Activated CD4-positive, alpha-beta T cell treated with anti-CD3 and anti-CD28 coated beads, Interleukin-2, amount 50 U/mL, for 4 hours (primary cell): ENCODE results near the gene RBMS3.
"Not testable (repeated sequence)": the region's sequence is repeated elsewhere in the genome, so short reads cannot be mapped to it uniquely, and the experiment has no call there.

ENCODE experiments used
- DNase-seq, 2 experiments: peaks; one replicate each; pipeline ENCODE4 v3.0.0-alpha.2; 2020

RBMS3 gene

DNA sequence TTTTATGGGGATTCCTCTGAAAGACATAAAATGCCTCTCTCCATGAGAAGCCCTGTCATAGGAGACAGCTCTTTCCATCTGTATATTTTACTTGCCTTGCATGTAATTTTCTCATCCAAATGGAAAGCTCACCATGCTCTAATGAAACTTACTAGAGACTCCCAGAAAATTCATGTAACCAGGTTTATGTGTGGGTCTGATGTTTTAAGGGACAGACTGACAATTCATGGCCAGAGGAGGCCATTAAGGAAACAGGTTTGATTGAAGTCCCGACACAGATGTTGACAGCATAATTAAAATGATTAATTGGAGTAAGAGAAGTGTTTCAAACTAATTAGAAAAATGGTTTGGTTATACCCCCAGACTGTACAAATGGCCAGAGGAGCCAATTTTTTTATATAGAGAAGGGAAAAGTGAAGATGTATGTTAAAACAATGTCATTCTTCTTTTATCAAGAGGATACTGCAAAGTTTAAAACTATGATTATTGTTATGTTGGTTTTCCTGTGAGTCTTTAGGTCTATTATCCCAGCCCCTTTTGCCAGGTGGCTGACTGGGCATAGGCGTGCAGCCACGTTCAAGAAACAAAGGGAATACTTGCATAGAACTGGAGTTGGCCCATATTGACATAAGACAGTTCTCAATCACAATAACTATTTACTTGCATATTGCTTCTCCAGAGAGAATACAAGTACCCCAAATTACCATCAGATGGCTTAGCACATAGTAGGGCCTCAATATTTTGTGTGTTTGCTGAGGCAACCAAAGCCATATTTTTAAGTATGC lies 64.8 kb downstream of the RBMS3 start:
- DNase-seq = no peak

DNA sequence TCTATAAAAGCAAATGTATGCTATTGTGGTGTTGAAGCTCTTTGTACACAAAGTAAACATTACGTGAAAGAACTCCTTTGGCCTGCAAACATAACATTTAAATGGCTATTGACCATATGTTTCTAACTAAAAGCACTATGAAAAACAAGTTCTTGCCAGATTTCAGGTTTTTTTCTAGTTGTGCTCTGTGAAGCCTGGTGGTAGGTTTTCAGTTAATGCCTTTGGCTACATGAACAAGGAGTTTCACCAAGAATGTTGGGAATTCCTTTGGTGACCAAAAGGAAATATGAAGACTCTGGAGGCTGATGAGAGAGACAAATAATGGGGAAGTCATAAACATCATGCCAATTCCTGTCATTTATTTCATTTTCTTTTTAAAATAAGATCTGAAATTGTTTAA lies 66.0 kb downstream of the RBMS3 start:
- no peak for DNase-seq

DNA sequence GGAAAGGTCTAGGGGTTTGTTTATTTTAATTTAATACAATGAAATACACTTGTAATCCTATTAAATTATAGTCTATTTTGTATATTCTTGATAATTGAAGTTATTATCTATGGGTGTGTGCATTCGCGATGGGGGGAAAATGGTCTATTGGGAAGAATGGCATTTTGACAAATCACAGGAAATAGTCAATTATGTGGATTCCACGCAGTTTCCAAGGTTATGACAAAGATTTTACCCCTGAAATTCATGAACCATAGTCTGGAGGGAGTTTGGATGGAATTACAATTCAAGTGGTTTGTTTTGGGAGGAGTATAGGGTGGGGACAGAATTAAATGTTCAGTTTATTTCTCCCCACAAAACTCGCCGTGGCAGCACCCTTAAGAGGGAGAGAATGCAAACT lies 66.5 kb downstream of the RBMS3 start:
- DNase-seq = no peak

DNA sequence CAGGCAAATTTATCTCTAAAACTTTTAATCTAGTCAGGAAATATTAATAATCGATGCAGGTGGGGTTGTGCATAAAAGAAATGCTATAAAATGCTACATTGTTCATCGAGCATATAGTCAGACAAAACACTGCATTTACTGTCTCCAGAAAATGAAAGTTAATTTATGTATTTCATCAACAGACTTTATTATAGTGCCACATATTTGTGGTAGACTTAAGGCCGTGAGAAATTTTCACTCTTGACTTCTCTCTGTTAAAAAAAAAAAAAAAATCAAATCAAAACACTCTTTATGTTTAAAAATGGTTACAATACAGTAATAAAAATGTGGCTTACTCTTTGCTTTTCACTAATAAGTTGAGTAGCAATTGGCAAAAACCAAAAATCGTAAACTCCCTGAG lies 67.4 kb downstream of the RBMS3 start:
- no peak for DNase-seq

DNA sequence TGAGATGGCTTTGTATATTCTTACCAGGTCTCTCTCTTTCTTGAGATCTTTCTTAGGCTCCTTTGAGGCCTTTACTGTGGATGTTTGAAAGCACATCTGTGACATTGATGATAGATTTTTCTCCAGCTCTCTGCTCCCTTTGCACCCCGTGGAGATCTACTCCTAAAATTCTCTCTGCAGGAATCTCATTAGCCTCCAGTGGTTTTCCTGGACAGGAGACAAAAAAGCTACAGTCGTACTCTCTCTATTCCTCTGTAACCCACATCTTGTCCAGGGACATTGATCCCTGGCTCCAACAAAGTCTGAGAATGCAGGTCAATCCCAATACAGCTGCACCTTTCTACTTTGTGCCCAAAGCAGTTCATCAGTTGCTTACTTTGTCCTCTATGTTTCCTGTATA lies 68.2 kb downstream of the RBMS3 start:
- no peak for DNase-seq

DNA sequence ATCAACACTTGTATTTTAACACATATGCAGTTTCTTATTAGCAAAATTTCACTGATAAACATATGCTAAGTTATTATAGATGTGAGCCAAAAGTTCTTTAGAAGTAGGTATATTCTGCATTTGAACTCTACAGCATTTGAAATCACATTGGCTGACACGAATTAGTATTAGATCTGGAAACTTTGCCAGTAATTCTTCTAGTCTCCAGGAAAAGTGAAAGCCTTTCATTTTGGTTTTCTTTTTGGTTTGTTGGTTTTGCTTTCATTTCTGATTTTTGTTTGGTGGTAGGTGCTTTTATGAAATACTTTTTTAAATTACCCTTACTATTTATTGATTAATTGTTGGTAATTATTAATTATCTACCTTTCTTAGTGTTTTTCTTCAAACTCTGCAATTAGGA lies 72.9 kb downstream of the RBMS3 start:
- no peak for DNase-seq

DNA sequence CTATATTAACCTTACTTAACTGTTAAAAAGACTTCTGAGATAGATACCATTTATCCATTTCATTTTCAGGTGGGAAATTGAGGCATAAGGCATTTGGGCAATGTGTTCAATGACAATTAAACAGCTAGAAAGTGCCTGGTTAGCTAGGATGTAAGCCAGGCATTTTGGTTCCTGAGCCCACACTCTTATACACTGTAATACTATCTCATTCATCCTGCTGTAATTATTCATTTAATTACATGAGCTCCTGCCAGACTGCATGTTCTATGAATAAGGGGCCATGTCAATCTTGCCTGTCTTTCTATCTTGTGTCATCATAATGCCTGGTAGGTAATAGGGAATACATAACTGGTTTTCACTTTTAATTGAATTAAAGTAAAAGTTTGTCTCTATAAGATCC lies 74.0 kb downstream of the RBMS3 start:
- DNase-seq = no peak

DNA sequence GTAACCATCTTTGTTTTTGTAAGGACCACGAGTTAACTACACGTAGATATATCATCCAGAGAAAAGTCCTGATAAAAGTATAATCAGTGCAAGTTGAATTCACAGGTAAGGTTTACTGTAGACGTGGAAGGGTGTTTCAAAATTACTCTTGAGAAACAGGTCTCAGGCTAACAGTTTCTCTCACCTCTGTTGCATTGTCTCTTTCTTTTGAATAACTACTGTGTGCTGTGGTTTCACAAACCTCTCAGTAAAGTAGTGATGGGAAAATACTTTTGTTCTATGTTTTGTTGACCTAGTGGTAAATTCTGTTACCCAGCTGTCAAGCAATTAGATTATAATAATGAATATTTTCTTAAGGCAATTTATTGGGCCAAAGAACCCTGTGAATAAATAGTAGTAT lies 75.2 kb downstream of the RBMS3 start:
- no peak for DNase-seq

DNA sequence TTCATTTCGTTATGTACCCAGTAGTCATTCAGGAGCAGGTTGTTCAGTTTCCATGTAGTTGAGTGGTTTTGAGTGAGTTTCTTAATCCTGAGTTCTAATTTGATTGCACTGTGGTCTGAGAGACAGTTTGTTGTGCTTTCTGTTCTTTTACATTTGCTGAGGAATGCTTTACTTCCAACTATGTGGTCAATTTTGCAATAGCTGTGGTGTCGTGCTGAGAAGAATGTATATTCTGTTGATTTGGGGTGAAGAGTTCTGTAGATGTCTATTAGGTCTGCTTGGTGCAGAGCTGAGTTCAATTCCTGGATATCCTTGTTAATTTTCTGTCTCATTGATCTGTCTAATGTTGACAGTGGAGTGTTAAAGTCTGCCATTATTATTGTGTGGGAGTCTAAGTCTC lies 79.4 kb downstream of the RBMS3 start:
- not testable (repeated sequence) for DNase-seq

DNA sequence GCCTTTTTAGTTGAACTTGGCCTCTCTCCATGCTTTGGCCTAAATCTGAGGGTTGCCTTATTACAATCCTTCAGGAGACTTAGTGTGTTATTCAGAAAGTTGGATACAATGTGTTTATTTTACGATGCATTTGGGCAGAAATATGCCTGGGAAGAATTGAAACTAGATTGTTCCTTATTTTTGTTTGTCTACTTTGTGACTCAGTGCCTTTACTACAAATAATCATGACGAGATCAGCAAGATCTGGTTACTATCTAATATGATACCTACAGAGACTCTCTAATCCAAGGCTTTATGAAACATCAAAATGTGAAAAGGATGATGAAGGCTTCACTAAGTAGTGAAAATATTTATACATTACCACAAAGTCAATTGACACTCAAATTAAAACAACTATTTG lies 82.2 kb downstream of the RBMS3 start:
- DNase-seq = no peak

DNA sequence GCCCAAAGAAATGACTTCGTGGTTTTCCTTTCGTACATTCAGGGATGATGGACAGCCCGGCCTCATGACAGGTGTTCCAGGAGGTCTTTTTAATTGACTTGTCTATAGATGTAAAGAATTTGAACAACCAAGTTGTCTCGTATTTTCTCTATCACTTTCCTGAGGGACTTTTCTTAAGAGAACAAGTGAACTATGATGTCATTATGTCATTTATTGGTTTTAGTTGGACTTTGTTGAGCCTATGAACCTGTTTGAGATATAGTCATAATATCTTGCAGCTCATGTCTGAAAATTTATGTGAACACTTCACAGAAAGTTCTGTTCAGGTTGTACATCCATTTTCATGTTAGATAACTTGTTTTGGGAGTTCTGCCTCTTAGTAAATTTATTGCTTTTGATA lies 89.2 kb downstream of the RBMS3 start:
- no peak for DNase-seq

DNA sequence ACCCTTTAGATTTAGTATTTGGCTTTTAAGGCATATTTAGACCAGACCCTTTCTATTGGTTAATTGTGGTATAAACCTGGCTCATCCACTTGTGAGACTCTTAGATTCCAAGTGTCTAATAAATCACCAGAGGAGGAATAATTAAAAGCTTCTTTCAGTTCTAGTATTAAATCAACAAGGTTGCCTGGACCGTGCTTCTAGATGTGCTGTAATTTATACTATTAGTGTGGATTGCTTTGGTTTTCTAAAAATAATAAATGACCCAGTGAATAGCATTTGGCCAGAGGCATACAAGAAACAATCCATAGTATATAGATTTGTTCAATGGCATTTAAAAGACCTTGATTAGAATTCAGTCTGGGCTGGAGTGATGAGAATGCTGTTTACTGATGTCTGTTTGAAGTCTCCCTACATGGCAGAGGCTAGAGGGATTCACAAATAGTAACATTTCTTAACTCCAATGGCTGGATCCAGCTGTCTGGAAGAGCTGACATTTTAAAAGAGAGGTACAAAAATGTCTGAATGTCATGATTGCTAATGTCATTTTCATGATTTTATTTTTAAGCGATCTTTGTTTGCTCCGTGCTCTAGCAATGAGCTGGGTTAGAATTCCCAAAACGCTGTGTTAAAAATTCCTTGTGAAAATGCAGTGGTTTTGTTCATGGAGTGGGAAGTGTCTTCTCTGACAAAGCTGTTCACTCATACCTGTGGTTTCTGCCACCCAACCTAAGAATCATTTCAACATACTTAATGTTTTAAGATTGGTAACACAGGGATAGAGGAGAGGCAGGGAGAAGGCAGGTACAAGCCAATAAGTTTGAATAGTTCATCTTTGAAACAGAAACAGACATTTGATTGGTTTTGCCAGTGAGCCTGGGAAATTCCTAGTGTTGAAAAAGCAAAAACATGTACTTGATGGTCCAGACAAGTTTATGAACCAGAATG lies 89.9 kb downstream of the RBMS3 start:
- DNase-seq = no peak

DNA sequence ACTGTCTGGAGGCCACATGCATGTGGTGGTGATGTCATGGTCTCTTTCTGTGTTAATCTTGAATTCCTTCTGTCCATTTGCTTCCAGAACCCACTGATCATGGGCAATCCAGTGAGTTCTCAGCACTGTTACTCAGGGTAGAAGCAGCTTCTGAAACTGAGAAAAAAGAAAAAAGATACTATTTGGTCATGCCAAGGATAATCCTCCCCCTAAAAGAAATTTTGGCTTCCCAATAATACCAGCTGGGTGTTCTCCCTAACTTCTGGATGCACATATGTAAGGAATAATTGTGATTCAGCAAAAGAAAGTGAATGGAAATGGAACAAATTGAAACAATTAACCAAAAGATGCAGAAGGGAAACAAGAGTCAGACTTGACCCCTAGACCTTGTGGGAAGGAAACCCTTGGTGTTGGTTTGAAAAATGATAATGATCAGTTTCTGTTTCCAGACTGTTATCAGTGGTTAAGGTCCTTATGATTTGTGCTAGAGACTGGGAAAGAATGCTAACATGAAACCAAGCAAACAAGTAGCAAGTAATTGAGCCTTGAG lies 92.3 kb downstream of the RBMS3 start:
- no peak for DNase-seq

DNA sequence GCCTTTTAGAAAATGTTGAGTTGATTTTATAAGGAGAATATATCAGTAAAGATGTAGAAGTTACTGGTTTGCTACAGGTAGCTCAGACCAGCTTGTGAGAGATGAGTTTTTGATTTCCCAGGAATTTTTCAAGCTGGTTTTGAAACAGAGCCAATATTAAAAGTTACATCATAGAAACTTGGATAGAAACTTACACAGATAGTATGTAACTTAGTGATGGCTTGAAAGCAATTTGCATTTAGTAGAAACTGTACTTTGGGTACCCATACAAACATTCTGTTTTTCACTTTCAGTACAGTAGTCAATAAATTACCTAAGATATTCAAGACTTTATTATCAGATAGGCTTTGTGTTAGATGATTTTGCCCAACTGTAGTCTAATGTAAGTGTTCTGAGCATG lies 93.4 kb downstream of the RBMS3 start:
- no peak for DNase-seq

DNA sequence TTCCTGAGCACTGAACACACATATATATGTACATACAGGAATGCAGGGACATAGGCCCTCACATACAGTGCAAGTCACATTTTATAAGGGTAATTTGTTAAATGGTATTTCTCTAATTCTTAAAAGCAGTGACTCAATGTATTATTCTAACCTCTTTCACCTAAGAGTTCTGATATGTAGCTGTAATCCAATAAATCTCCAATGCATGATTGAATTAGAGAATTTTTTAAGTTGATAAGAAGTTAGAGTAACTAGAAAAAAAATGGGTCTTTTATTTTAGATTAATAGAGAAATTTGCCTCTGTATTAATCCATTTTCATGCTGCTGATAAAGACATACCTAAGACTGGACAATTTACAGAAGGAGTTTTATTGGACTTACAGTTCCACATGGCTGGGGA lies 98.2 kb downstream of the RBMS3 start:
- no peak for DNase-seq

DNA sequence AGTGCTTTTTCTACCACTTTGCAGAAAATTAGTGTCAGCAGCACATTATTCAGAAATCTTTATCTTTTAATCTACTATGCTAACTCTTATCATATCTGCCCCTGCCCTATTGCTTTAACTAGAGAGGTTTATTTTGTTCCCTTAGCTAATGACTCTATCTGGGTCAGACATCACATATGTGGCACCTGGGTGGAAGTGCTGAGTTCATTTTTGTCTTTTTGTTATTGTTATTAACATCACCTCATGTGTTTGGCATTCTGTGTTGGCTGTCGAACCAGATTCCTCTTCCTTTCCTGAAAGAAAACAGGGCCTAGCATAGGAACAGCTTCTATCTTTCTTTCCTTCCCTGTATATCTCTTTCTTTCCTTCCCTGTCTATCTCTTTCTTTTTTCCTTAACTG lies 100.7 kb downstream of the RBMS3 start:
- DNase-seq = no peak

DNA sequence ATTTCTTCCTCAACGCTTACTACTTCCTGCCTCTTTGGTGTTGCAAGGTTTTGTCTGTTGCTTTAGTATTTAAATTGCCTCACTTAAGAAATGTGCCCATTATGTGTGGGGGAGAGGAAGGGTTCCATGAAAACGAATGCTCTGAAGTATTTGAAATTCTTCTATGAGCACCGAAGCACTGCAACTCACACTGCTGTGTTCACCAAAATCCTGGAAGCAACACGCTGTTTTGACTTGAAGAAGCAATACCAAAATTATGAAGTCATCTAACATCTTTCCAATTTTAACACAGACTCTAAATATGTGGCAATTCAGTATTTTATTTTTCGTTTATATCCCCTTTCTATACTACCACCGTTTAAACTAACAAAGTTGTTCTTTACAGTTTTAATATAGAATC lies 101.5 kb downstream of the RBMS3 start:
- DNase-seq = no peak

DNA sequence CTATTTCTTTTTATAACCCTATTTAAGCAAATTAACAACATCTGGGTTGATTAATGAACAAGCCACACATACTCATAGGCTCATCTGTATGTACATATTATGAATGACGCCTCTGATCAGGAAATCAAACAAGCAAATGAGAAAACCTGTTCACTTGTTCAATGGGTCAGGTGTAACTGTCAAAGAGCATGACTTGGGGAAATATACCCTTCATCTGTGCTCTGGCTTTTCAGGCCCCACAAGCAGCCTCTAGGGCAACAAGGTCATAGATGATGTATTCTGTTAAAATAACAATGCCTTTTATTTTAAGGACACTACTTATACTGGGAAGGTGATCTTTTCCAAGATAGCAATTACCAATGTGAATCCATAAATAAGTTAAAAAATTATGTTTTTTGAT lies 102.0 kb downstream of the RBMS3 start:
- DNase-seq = no peak

DNA sequence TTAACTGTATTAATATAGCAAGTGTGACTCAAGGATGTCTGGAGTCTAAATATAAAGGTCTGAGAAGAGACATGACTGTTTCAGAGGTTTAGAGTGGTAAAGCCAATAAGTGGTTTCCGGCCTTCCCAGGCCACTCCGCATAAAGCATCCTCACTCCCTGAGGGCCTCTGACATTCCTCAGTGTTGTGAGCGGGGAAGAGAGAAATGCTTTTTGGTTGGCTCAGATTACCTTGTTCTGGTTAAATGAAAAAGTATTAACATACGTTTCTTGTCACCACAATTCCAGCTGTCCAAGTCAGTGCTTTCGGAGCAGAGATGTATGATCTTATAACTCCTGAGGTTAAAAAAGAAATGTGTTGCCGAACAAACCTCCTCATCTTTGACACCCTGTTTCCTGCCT lies 103.8 kb downstream of the RBMS3 start:
- no peak for DNase-seq

DNA sequence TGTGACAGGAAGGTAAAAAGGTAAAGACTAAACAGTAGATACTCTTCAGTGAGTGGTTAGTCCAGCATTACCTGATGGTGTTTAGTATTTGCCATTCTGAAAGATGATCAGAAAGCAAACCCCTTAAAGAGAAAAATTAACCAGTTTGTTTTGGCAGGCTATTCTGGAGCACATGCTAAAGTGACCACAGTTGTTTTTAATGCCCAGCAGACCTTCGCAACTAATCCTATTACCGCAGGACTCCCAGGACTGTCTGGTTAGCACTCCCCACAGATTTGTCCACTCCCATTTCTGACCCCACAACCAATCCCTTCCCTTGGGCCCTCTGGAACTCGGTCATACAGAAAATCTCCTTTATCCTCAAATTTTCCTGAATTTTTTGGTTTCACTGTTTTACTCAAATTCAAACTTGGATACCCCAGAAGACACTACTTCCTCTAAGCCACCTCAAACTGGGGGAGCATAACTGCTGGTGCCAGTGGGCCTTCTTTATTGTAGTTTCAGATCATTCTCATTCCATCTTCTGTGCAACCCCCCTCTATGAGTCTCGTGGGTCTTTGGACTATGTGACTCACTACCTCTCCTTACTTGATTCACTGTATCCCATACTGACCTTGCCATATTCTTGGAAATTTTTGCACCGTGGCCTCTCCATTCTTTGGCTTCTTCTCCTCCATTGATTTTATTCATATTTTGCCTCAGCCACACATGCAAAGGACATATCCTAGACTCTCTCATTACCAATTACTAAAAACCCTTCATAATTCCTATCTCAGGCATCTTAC lies 104.4 kb downstream of the RBMS3 start:
- DNase-seq = no peak

DNA sequence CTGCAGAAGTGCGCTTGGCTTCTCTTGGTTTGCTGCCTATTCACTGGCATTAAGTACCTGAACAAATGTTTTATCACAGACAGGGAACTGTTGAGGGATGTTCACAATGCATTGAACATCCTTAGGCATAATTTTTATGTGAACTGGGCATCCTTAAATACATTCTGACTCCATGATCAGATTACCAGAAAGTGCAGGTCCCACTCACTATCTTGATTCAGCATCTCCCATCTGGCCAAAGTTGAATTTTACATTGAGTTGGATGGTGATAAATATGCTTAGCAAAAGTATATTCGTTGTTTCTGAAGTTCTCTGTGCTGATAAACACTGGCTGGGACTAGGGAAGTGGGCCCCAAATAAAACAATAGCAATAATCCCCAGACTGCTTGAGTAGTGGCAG lies 108.5 kb downstream of the RBMS3 start:
- DNase-seq = no peak

DNA sequence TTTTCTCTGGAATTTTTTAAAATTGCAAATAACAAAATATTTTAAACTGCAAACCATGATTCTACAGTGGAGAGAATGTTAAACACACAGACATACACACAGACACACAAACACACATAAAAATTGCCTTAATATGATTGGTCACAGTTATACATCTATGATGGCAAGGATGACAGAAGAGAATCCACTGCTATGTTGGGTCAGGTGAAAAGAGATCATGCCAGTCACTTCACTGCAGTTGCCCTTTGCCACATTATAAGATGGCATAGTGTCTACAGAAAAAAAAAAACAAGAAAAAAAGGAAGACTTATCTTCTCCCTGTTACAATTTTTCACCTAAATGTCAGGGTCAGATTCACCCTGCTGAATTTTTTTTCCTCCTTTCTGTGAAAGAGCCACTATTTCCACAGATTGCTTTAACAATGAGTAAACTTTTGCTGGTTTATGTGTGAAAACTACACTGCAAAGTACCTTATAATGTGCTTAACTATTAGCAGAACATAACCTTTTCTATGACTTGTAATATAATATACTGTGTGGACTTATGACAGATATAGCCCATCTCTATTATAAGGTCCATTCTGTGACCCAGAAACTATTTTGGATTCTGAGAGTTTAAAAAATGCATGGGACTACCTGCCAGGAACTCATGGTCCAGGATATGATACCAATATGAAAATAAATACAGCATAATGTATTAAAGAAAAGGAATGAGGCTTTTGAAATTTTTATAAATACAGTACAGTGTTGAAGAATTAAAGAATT lies 111.9 kb downstream of the RBMS3 start:
- DNase-seq = no peak
